Measurements from ENCODE around the gene CSNK1A1. TPM values are rescaled to one million over a fixed set of nuclear protein-coding genes. Genes with fewer than 3 reads are reported as not detected.

CSNK1A1 gene
- total RNA-seq, 2 donors from 2014 or later: 198 to 214 TPM

- no peak overlapping the region for H3K9ac ChIP-seq (ENCODE audit: extremely low read depth, low read length, poor library complexity, severe bottlenecking)
- WGBS, 2 experiments (ENCODE audit: insufficient coverage in 1 of 2, insufficient read length in 1 of 2): 91 to 100% methylated on average over 2 to 3 of the region's 3 CpGs
These were observed 23.9 kb upstream of the CSNK1A1 start for GRCh38 chr5:149575131-149575530.

GRCh38 chr5:149572576-149573231 lies 21.5 kb upstream of the CSNK1A1 start:
- H3K4me3 Mint-ChIP-seq: no peak overlapping the region
- WGBS, 2 experiments (ENCODE audit: insufficient coverage in 1 of 2, insufficient read length in 1 of 2): 93% methylated on average over 4 of the region's 4 CpGs; no CpG with 5 or more reads in 1 of the 2 experiments
- TF ChIP-seq CTCF (conservative IDR thresholded peaks at IDR 0.05): no peak
- Histone ChIP-seq H3K36me3 (ENCODE audit: control insufficient read depth, insufficient read depth, low read length) (no peaks in the 10 kb centered on the region), H3K9ac (ENCODE audit: extremely low read depth, low read length, poor library complexity, severe bottlenecking) (no peak overlapping the region), H3K4me1 (ENCODE audit: control insufficient read depth, insufficient read depth, low read length) (no peaks in the 10 kb centered on the region), H3K9me3 (ENCODE audit: control insufficient read depth, low read length) (no peaks in the 10 kb centered on the region), H3K27ac (ENCODE audit: low read depth, low read length) (no peak overlapping the region), H3K27me3 (ENCODE audit: control insufficient read depth, insufficient read depth, low read length, poor library complexity, severe bottlenecking) (peaks cover 7% of the 10 kb centered on the region), H3K4me3 (ENCODE audit: low read length) (no peak overlapping the region)
- H3K9me3 Mint-ChIP-seq: no peaks in the 10 kb centered on the region
- no peak overlapping the region for H3K27ac Mint-ChIP-seq
- no peak for DNase-seq
- H3K4me1 Mint-ChIP-seq: peaks cover 1% of the 10 kb centered on the region
- no peaks in the 10 kb centered on the region for H3K36me3 Mint-ChIP-seq (ENCODE audit: low read depth)
- H3K27me3 Mint-ChIP-seq (ENCODE audit: insufficient read depth): no peaks in the 10 kb centered on the region

More at GRCh38 chr5:149575131-149575530, 23.9 kb upstream of the CSNK1A1 start:
- DNase-seq: no peak
- TF ChIP-seq CTCF (conservative IDR thresholded peaks at IDR 0.05): no peak
- no peak overlapping the region for H3K27ac ChIP-seq (ENCODE audit: low read depth, low read length)
- no peak overlapping the region for H3K4me3 ChIP-seq (ENCODE audit: low read length)
- H3K36me3 Mint-ChIP-seq (ENCODE audit: low read depth): no peaks in the 10 kb centered on the region
- no peaks in the 10 kb centered on the region for H3K9me3 Mint-ChIP-seq
- H3K27me3 ChIP-seq (ENCODE audit: control insufficient read depth, insufficient read depth, low read length, poor library complexity, severe bottlenecking): peaks cover 11% of the 10 kb centered on the region
- peaks cover 5% of the 10 kb centered on the region for H3K4me1 Mint-ChIP-seq
- H3K4me1 ChIP-seq (ENCODE audit: control insufficient read depth, insufficient read depth, low read length): no peaks in the 10 kb centered on the region
- H3K27me3 Mint-ChIP-seq (ENCODE audit: insufficient read depth): peaks cover 9% of the 10 kb centered on the region
- no peaks in the 10 kb centered on the region for H3K9me3 ChIP-seq (ENCODE audit: control insufficient read depth, low read length)
- no peaks in the 10 kb centered on the region for H3K36me3 ChIP-seq (ENCODE audit: control insufficient read depth, insufficient read depth, low read length)
- H3K27ac Mint-ChIP-seq: no peak overlapping the region
- no peak overlapping the region for H3K4me3 Mint-ChIP-seq

GRCh38 chr5:149572170-149572569 lies 20.9 kb upstream of the CSNK1A1 start:
- Histone ChIP-seq H3K27ac (ENCODE audit: low read depth, low read length) (no peak overlapping the region), H3K9ac (ENCODE audit: extremely low read depth, low read length, poor library complexity, severe bottlenecking) (no peak overlapping the region), H3K4me1 (ENCODE audit: control insufficient read depth, insufficient read depth, low read length) (no peaks in the 10 kb centered on the region), H3K27me3 (ENCODE audit: control insufficient read depth, insufficient read depth, low read length, poor library complexity, severe bottlenecking) (peaks cover 7% of the 10 kb centered on the region), H3K36me3 (ENCODE audit: control insufficient read depth, insufficient read depth, low read length) (no peaks in the 10 kb centered on the region), H3K4me3 (ENCODE audit: low read length) (no peak overlapping the region), H3K9me3 (ENCODE audit: control insufficient read depth, low read length) (no peaks in the 10 kb centered on the region)
- Mint-ChIP-seq H3K4me1 (peaks cover 1% of the 10 kb centered on the region), H3K27ac (no peak overlapping the region), H3K27me3 (ENCODE audit: insufficient read depth) (no peaks in the 10 kb centered on the region), H3K4me3 (no peak overlapping the region), H3K9me3 (no peaks in the 10 kb centered on the region), H3K36me3 (ENCODE audit: low read depth) (no peaks in the 10 kb centered on the region)
- no peak for DNase-seq
- TF ChIP-seq CTCF (conservative IDR thresholded peaks at IDR 0.05): no peak
